ENCODE data around the gene CYB561.

CYB561 gene, protein sequence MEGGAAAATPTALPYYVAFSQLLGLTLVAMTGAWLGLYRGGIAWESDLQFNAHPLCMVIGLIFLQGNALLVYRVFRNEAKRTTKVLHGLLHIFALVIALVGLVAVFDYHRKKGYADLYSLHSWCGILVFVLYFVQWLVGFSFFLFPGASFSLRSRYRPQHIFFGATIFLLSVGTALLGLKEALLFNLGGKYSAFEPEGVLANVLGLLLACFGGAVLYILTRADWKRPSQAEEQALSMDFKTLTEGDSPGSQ

GRCh38 chr17:63445954-63446752 lies at the start of gene CYB561:
CYB561 (minus strand) TSS chr17:63446306; CDS start chr17:63437547, 8,759 bp downstream.
- H3K27ac ChIP-seq (ENCODE audit: low read length): no peak within 1 kb of the TSS

GRCh38 chr17:63495491-63495890 lies 49.4 kb upstream of the CYB561 start:
- Histone ChIP-seq H3F3A (ENCODE audit: insufficient read depth, low read length) (no peaks in the 10 kb centered on the region), H3K4me1 (ENCODE audit: low read length) (no peaks in the 10 kb centered on the region), H3K36me3 (replicated peaks; ENCODE audit: insufficient read depth, low read length) (no peaks in the 10 kb centered on the region), H3K9ac (ENCODE audit: low read length) (no peak overlapping the region), H3K4me3 (ENCODE audit: low read length) (no peak overlapping the region), H4K20me1 (ENCODE audit: insufficient read depth, low read length) (no peaks in the 10 kb centered on the region), H2AFZ (ENCODE audit: low read length) (no peak overlapping the region), H3K9me3 (replicated peaks; ENCODE audit: insufficient read depth, low read length) (no peaks in the 10 kb centered on the region), H3K27me3 (replicated peaks; ENCODE audit: insufficient read depth, low read length) (peaks cover 49% of the 10 kb centered on the region), H3K4me2 (ENCODE audit: low read depth, low read length) (no peak overlapping the region), H3K79me2 (ENCODE audit: low read length) (no peaks in the 10 kb centered on the region), H3K27ac (ENCODE audit: low read length) (no peak overlapping the region), H3K9me2 (replicated peaks; ENCODE audit: insufficient read depth, low read length) (no peaks in the 10 kb centered on the region)
- DNase-seq: no peak
- TF ChIP-seq EZH2phosphoT487 (IDR thresholded peaks at IDR 0.05; ENCODE audit: low read length) (no peak), CTCF (IDR thresholded peaks at IDR 0.05; ENCODE audit: low read length) (no peak), EZH2 (optimal IDR thresholded peaks at IDR 0.05; ENCODE audit: low read depth, low read length) (no peak)

More at GRCh38 chr17:63445954-63446752, at the start of gene CYB561:
- 0 out of 2 replicates have a peak, but pooled peaks cover under 1% of the 10 kb centered on the region for H3K27me3 ChIP-seq (replicated peaks; ENCODE audit: insufficient read depth, low read length)
- 0 out of 2 replicates have a peak, but pooled peaks cover 4% of the 10 kb centered on the region for H3K4me1 ChIP-seq (ENCODE audit: low read length)
- no peaks in the 10 kb centered on the region for H4K20me1 ChIP-seq (ENCODE audit: insufficient read depth, low read length)
- H2AFZ ChIP-seq (ENCODE audit: low read length): peak within 1 kb of the TSS; percentile 95
- no peaks in the 10 kb centered on the region for H3K9me2 ChIP-seq (replicated peaks; ENCODE audit: insufficient read depth, low read length)
- no peaks in the 10 kb centered on the region for H3K79me2 ChIP-seq (ENCODE audit: low read length)
- no peaks in the 10 kb centered on the region for H3K9me3 ChIP-seq (replicated peaks; ENCODE audit: insufficient read depth, low read length)
- TF ChIP-seq EZH2 (optimal IDR thresholded peaks at IDR 0.05; ENCODE audit: low read depth, low read length) (no peak), CTCF (IDR thresholded peaks at IDR 0.05; ENCODE audit: low read length) (peak; percentile 49)
- no peaks in the 10 kb centered on the region for H3K36me3 ChIP-seq (replicated peaks; ENCODE audit: insufficient read depth, low read length)
- H3F3A ChIP-seq (ENCODE audit: insufficient read depth, low read length): no peaks in the 10 kb centered on the region; the same call in 1 of the 2 replicates
- peak within 1 kb of the TSS; percentile 74 for H3K4me3 ChIP-seq (ENCODE audit: low read length)
- peak; percentile 68 for DNase-seq
- H3K4me2 ChIP-seq (ENCODE audit: low read depth, low read length): peak within 1 kb of the TSS; percentile 100
- peak within 1 kb of the TSS; percentile 75 for H3K9ac ChIP-seq (ENCODE audit: low read length)

- Histone ChIP-seq H3K4me3 (ENCODE audit: low read length) (no peak overlapping the region), H3K4me2 (ENCODE audit: low read depth, low read length) (no peak overlapping the region), H3K27ac (ENCODE audit: low read length) (no peak overlapping the region), H3K79me2 (ENCODE audit: low read length) (no peaks in the 10 kb centered on the region), H3K27me3 (replicated peaks; ENCODE audit: insufficient read depth, low read length) (peaks cover 59% of the 10 kb centered on the region), H3K9me2 (replicated peaks; ENCODE audit: insufficient read depth, low read length) (no peaks in the 10 kb centered on the region), H3K36me3 (replicated peaks; ENCODE audit: insufficient read depth, low read length) (no peaks in the 10 kb centered on the region), H3K9ac (ENCODE audit: low read length) (no peak overlapping the region), H2AFZ (ENCODE audit: low read length) (no peak overlapping the region), H3F3A (ENCODE audit: insufficient read depth, low read length) (no peaks in the 10 kb centered on the region), H4K20me1 (ENCODE audit: insufficient read depth, low read length) (no peaks in the 10 kb centered on the region), H3K4me1 (ENCODE audit: low read length) (no peaks in the 10 kb centered on the region), H3K9me3 (replicated peaks; ENCODE audit: insufficient read depth, low read length) (no peaks in the 10 kb centered on the region)
- TF ChIP-seq EZH2 (optimal IDR thresholded peaks at IDR 0.05; ENCODE audit: low read depth, low read length) (no peak), CTCF (IDR thresholded peaks at IDR 0.05; ENCODE audit: low read length) (no peak), EZH2phosphoT487 (IDR thresholded peaks at IDR 0.05; ENCODE audit: low read length) (no peak)
- no peak for DNase-seq
Measured at GRCh38 chr17:63494300-63494928, 48.3 kb upstream of the CYB561 start.

Measured in MM.1S (cell line).